ENCODE results near the gene POLR2L.

POLR2L gene

DNA sequence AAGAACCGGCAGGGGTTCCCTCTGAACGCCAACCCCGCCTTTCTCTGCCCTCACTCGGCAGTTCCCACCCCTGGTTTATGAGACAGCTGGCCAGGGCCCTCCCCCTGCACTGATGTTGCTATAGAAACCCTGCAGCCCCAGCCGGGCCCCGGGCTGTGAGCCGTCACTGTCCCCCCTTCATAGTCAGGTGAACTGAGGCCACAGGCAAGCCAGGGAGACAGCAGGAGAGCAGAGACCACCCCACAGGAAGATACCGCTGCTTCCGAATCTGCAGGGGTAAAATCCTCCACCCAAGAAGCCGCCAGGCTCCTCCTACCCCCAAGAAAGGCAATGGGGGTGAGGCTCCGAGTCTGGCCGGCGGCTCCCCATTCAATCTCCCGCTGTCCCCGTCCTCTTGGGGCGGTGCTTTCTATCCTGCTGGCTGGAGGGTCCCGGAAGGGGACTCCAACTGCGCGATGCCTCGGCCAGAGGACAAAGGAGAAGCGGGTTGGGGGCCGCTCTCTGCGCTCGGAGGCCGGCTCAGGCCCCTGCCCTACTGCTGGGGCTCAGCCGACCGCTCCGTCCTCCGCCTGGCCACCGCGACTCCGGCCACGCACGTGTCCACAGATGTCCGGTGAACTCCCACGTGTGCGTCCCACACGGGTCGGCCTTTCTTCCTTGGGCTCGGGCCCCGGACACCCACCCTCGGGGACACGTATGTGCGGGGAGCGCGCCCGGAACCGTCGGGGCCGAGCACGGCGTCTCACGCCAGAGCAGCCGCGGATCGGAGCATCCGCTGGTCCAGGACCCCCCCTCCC, 44.8 kb downstream of the POLR2L start:
- peak overlapping the region; percentile 87 for H3K4me3 ChIP-seq (ENCODE audit: low read depth, low read length)

DNA sequence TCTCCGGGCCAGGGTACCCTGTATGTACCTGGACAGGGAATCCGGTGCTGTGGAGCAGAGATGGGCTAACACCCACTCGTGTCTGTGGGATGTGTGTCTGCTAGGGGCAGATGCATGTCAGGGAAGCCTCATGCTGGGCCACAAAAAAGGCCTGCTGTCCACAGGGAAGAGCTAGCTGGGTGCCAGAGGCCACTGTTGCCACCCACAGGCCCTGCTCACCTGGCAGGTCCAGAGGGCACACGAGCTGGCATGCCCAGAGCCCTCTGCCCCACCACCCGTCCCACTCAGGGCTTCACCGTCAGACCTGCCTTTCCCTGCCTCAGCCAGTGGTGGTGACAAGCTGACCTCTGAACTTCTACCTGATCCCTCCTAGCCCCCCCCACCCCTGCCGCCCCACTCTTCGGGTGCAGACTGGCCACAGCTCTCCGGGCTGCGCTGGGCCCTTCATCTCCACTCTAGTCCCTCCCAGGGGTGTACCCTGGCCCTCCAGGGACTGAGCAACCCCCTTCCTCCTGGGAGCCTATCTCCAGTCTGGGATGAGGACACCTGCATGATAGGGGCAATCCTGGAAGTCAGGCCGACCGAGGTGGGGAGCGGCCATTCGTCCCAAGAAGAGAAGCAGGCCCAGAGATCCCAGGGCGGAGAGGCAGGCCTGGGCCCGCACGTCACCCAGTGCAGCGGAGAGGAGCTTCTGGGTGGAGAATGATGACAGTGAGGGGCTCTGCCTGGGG, 45.6 kb downstream of the POLR2L start:
- H3K4me3 ChIP-seq (ENCODE audit: low read depth, low read length): peak overlapping the region; percentile 87

DNA sequence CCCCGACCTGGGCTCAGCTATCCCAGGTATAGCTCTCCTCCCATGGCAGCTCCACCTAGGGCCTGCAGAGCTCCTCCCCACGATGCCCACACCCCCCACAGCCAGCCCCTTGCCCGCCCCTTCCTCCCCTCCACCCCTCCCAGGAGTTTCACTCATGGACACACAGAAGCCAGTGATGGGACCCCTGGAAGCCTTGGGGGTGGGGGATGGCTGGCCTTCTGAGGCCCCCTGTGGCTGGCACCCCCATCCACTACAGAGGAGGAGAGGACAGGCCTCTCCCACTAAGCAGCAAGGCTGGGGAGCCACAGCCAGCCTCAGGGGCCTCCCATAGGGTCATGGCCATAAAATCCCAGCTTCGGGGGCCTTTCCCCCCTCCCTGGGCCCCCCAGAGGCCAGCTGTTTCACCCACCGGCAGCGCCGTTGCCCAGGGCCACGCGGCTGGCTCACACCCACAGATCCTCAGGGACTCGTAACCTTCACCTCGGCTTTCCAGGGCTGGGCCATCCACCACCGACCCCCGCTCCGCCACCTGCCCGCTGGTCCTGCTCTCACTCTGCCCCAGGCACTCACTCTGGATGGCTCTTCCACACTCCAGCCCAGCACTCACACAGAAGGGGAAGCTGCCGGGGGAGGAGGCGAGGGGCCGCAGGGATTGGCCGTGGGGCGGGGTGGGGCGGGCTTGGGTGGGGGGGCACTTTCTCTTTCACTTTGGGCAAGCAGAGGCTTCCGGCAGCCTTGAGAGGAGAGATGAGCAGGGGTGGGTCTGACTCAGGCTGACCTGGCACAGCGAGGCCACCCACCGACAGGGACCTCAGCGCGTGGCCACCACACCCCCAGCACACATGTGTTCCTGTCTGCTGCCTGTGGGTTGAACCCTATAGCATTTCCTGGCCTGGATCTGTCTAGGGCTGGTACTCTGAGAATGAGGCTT, 46.4 kb downstream of the POLR2L start:
- H3K4me3 ChIP-seq (ENCODE audit: low read depth, low read length): no peak overlapping the region

DNA sequence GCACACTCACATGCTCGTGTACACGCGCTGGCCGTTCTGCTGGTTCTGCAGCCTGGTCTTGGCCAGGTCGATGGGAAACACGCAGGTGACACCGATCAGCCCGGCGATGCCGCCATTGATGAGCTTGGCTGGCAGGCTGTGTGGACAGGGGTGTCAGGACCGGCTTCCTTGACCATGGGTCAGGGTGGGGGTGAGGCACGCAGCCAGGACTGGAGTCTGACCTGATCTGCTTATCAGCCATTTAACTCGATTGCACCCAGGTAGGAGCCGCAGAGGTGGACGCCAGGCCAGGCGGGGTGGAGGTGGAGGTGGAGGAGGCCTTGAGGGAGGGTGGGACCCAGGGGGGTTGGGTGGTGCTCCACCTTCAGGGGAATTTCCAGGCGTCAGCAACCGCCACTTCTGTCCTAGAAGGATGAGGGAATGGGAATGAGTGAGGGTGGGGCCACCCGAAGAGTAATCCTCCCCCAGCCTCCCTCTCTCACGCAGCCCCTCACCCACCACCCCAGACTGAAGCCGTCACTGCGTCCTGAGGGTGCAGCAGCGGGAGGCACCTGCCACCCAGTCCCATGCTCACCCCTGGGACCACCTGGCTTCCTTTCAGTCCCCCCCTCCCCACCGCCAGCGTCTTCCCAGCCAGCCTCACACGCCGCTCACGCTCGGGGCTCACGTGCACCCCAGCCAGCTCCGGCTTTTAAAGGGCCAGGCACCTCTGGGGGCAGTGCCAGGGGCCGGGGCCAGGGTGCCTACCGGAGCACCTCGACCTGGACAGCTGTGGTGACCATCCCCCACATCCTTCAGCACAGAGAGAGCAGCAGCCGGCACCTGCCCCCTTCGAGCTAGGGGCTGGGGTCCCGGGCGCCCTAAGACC, 47.3 kb downstream of the POLR2L start:
- H3K4me3 ChIP-seq (ENCODE audit: low read depth, low read length): no peak overlapping the region

DNA sequence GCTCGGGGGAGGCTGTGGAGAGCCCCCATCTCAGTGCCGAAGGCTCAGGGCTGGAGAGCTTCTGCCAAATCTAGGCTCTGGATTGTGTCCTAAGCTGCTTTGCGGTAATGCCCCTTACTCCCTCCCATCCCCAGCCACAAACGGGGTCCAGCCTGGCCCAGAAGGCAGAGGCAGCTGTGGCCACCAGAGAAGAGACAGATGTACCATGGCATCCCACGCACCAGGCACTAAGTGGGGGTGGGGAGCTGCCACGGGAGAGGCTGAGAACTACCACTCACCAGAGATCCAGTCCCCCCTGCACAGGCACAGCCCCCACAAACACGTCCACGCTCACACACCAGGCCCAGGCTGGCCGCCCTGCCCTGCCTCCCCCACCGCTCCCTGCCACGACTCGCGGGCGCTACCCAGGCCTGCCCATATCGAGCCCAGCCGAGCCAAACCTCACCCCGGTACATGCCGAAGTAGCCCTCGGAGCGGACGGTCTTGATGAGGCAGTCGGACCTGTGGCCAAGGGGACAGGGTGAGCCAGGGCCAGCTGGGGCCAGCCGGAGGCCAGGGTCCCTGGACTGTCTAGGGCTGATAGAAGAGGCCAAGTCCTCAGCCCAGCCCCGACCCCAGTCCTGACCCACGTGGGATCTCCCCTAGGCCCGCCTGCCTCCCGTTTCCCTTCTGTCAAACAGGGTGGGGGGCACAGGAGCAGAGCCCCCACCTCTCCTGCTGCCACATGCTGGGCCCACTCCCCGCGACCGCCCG, 48.1 kb downstream of the POLR2L start:
- H3K4me3 ChIP-seq (ENCODE audit: low read depth, low read length): no peak overlapping the region

DNA sequence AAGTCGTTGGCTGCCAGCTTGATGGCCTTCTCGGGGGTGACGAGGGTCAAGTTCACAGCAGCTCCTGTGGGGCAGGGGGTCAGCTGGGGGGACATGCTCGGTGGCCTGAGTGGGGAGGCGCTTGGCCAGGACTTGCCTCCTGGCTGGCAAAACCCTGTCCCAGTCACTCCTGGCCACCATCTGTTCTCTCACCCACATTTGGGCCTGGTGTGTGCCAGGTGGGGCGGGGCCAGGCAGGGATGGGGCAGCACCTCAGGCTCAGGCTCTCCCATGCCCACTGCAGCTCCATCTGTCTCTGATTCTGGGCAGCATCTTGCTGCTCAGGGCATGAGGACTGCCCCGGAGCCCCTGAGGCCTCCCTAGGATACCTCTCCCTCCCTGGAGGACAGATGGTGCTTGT, 48.8 kb downstream of the POLR2L start:
- no peak overlapping the region for H3K4me3 ChIP-seq (ENCODE audit: low read depth, low read length)

DNA sequence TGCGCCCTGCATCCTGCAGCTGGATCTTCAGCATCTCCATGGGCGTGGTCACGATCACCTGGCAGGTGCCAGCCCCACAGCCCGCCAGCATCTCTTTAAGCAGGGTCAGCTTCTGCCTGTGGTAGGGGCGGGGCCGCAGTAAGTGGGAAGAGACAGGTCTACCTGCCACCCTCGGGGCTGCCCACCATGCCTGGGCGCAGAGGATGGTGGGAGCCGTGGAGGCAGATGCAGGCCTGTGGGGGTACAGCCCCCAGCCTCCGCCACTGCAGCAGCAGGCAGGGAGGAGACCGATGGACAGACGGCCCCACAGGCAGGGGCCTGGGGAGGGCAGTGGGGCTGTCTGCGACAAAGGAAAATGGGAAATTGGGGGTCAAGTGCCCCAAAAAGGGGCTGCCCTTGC, 49.5 kb downstream of the POLR2L start:
- no peak overlapping the region for H3K4me3 ChIP-seq (ENCODE audit: low read depth, low read length)

DNA sequence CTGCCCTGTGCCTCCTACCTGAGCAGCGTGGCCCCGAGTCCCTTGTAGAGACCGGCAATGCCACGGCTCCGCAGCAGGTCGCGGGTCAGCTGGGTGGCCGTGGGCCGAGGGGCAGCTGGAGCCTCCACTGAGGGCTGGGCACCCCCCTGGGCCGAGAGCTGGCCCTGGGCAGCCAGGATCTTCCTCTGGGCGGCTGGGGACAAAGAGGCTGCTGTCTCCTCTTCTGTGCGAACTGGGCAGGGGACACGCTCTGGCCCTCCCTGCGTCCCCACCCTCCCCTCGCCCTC, 49.9 kb downstream of the POLR2L start:
- no peak overlapping the region for H3K4me3 ChIP-seq (ENCODE audit: low read depth, low read length)

DNA sequence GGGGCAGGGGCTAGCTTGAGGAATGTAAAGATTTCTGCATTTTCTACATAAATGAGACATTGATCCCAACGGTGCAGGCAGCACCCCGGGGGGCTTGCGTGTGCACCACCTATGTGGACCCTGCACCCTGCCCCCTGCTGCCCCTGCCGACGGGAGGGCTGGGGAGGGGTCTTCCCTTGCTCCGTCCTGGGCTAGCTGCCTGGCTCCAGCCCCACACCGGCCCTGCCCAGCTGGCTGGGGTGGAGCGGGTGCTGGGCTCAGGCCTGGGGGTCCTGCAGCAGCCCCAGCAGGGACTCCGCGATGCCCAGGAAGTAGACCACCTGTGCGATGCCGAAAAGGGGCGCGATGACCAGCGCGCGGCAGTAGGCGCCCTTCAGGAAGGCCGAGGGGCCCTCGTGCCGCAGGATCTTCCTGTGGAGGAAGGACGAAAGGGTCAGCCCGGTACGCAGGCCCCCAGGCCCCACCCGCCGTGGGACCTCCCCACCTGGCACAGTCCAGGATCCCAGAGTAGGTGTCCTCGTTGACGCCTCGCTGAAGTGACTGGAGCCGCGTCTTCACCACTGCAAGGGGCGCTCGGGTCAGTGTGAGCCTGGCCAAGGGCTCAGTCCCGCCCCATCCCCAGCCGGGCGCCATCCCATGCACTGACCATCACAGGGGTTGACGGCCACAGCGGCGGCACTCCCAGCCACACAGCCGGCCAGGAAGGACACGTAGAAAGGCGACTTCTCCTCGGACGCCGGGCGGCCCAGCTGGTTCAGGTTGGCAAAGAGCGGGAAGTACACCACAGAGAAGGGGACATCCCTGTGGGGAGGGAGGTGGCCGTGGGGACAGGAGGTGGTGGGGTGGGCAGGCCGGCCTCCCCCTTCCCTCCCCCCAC, 50.4 kb downstream of the POLR2L start:
- H3K4me3 ChIP-seq (ENCODE audit: low read depth, low read length): no peak overlapping the region

DNA sequence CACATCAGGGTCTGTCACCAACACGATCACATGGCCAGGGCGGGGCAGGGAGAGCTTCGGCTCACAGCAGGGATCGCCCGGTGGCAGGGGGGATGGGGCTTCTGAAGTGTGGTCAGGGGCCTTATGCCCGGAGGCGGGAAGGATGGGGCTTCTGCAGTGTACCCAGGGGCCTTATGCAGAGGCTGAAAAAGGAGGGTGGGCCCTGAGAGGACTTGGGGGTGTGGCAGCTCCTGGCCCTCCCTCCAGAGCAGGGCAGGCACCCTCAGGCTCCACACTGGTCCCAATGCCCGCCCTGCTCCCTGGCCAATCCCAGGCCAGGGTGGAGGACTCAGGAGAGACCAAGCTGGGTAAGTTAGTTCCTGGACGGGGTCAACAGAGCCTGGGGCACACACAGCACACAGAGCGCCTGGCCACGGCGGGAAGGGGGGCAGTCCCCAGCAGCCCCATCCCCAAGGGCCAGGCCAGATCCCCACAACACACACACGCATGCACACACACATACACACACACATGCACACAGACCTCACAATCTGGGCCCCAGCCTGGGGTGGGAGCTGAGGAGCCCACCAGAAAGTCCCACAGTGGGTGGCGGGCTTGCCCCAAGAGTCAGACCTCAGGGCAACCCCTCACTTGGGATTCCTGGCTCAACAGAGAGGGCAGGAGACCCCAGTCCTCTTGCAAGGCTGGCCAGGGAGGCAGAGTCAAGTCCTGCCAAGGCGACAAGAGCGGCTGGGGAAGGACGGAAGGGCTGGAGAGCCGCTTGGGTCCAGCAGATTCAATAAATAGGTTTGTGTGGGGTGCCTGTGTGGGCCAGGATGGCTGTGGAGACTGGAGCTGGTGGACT, 51.4 kb downstream of the POLR2L start:
- H3K4me3 ChIP-seq (ENCODE audit: low read depth, low read length): no peak overlapping the region

DNA sequence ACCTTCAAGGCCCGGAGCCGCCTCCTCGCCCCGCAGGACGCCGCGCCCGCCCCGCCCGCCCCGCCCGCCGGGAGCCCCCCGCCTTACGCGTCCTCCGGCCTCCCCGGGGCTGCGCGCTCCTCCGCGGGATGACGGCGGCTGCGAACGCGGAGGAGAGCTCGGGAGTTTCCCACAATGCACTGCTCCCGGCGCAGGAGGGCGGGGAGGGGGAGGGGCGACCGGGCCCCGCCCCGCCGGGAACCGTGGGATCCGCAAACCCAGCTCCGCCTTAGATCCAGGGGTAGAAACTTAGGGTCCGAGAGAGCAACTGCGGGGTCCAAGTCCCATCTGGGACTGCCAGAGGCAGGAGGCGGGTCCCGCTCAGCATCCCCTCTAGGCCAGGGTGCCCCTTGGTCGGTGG, 52.4 kb downstream of the POLR2L start, which contains the start of gene CEND1:
Gene CEND1 (minus strand): TSS at position 148 of the 400 bp plus-strand sequence. CDS start 1,514 bp downstream, outside the sequence.
- no peak within 1 kb of the TSS for H3K4me3 ChIP-seq (ENCODE audit: low read depth, low read length)
